Neutrophil (primary cell): ENCODE measurements around the gene ABCA3.
"Not testable (repeated sequence)": the region's sequence is repeated elsewhere in the genome, so short reads cannot be mapped to it uniquely, and the experiment has no call there.

Experiments used
- H3K27ac ChIP-seq: fragments of 200-600 bp; sonication (generic); 2 replicates; pipeline ENCODE4 v1.5.1; 2016; ENCODE audit warnings: mild to moderate bottlenecking, moderate library complexity
- H3K27me3 ChIP-seq: fragments of 200-600 bp; sonication (generic); 2 replicates; pipeline ENCODE4 v1.6.0; 2016; ENCODE audit warnings: mild to moderate bottlenecking
- H3K36me3 ChIP-seq: fragments of 200-600 bp; sonication (generic); 2 replicates; pipeline ENCODE4 v1.5.1; 2017
- H3K4me1 ChIP-seq, 2 experiments: fragments of 200-600 bp in 1 of 2; sonication (generic) in 1 of 2; 1 replicate in 1 of 2; 2 replicates in 1 of 2; pipeline versions ENCODE4 v1.5.1 to v1.6.1; 2013 to 2016; ENCODE audit warnings: low read depth in 1 of 2, low read length in 1 of 2, mild to moderate bottlenecking in 1 of 2, moderate library complexity in 1 of 2; ENCODE audit not compliant: control insufficient read depth in 1 of 2, insufficient read depth in 1 of 2
- H3K4me3 ChIP-seq, 2 experiments: fragments of 200-600 bp in 1 of 2; sonication (generic) in 1 of 2; 1 replicate in 1 of 2; 2 replicates in 1 of 2; pipeline ENCODE4 v1.5.1; 2013 to 2016; ENCODE audit warnings: low read depth in 1 of 2, low read length in 1 of 2, mild to moderate bottlenecking in 1 of 2, moderate library complexity in 1 of 2
- H3K9me3 ChIP-seq: fragments of 200-600 bp; sonication (generic); 2 replicates; pipeline ENCODE4 v1.5.1; 2016
- CTCF ChIP-seq: fragments of 200-600 bp; sonication (generic); IDR thresholded peaks from 2 replicates; pipeline ENCODE4 v1.5.1; 2016; ENCODE audit warnings: antibody characterized with exemption

ABCA3 gene

GRCh38 chr16:2260250-2260649 is 80.3 kb downstream of the ABCA3 start:
- TF ChIP-seq CTCF = no peak
- H3K4me1 ChIP-seq = no peaks in the 10 kb centered on the region
- peaks cover 83% of the 10 kb centered on the region for H3K36me3 ChIP-seq

GRCh38 chr16:2258530-2258929 is 82.0 kb downstream of the ABCA3 start:
- H3K4me3 ChIP-seq, H3K4me1 ChIP-seq, H3K27me3 ChIP-seq, H3K9me3 ChIP-seq, H3K27ac ChIP-seq: not testable (repeated sequence)
- H3K36me3 ChIP-seq = peaks cover 92% of the 10 kb centered on the region

More at GRCh38 chr16:2260250-2260649, 80.3 kb downstream of the ABCA3 start:
- H3K27ac ChIP-seq = no peak overlapping the region
- H3K9me3 ChIP-seq = no peaks in the 10 kb centered on the region
- H3K4me3 ChIP-seq = no peak overlapping the region
- H3K27me3 ChIP-seq = no peaks in the 10 kb centered on the region

- no peaks in the 10 kb centered on the region for H3K4me1 ChIP-seq
- peaks cover 92% of the 10 kb centered on the region for H3K36me3 ChIP-seq
- H3K27me3 ChIP-seq = no peaks in the 10 kb centered on the region
- no peaks in the 10 kb centered on the region for H3K9me3 ChIP-seq
- TF ChIP-seq CTCF = no peak
- H3K27ac ChIP-seq = no peak overlapping the region
- no peak overlapping the region for H3K4me3 ChIP-seq
Observed at GRCh38 chr16:2257726-2258125, 82.8 kb downstream of the ABCA3 start.

GRCh38 chr16:2256531-2257140 is 83.9 kb downstream of the ABCA3 start:
- no peak overlapping the region for H3K4me3 ChIP-seq
- H3K4me1 ChIP-seq = peaks cover 6 to 7% of the 10 kb centered on the region in 2 experiments
- no peak for TF ChIP-seq CTCF
- H3K36me3 ChIP-seq = peaks cover 81% of the 10 kb centered on the region
- H3K27me3 ChIP-seq = no peaks in the 10 kb centered on the region
- H3K27ac ChIP-seq = no peak overlapping the region
- H3K9me3 ChIP-seq = no peaks in the 10 kb centered on the region

- Histone ChIP-seq H3K27ac (no peak overlapping the region), H3K4me3 (no peak overlapping the region), H3K27me3 (no peaks in the 10 kb centered on the region), H3K36me3 (peaks cover 54% of the 10 kb centered on the region), H3K9me3 (no peaks in the 10 kb centered on the region), H3K4me1 (peaks cover 16 to 21% of the 10 kb centered on the region in 2 experiments)
- no peak for TF ChIP-seq CTCF
Observed at GRCh38 chr16:2253293-2253692, 87.2 kb downstream of the ABCA3 start.

- no peak overlapping the region for H3K27ac ChIP-seq
- H3K36me3 ChIP-seq = peaks cover 48% of the 10 kb centered on the region
- H3K27me3 ChIP-seq = no peaks in the 10 kb centered on the region
- H3K4me3 ChIP-seq = no peak overlapping the region
- H3K4me1 ChIP-seq = peaks cover 16 to 21% of the 10 kb centered on the region in 2 experiments
- TF ChIP-seq CTCF = no peak
- no peaks in the 10 kb centered on the region for H3K9me3 ChIP-seq
Observed at GRCh38 chr16:2252806-2253148, 87.8 kb downstream of the ABCA3 start.
